Fibroblast of mammary gland (primary cell): ENCODE data around the gene SLF2.

ENCODE experiments used
- DNase-seq: peaks from one replicate; pipeline ENCODE4 v3.0.0-alpha.2; 2010; ENCODE audit warnings: low read depth
- H3K4me3 ChIP-seq: 2 replicates; pipeline ENCODE4 v1.5.1; 2011; ENCODE audit warnings: low read depth, mild to moderate bottlenecking, low read length, moderate library complexity; ENCODE audit not compliant: control insufficient read depth
- CTCF ChIP-seq: conservative IDR thresholded peaks from 2 replicates; pipeline ENCODE4 v1.5.1; 2011; ENCODE audit warnings: low read depth, low read length, inconsistent platforms; ENCODE audit not compliant: control insufficient read depth, insufficient read depth

Gene SLF2

GRCh38 chr10:100967332-100967731, 54.6 kb downstream of the SLF2 start:
- H3K4me3 ChIP-seq, result no peak overlapping the region
- DNase-seq, result no peak
- TF ChIP-seq CTCF, result no peak

- DNase-seq, result no peak
- TF ChIP-seq CTCF, result no peak
- no peak overlapping the region for H3K4me3 ChIP-seq
Observed at GRCh38 chr10:100968062-100968736, 55.4 kb downstream of the SLF2 start.

GRCh38 chr10:100968863-100969186, 56.1 kb downstream of the SLF2 start:
- TF ChIP-seq CTCF, result no peak
- no peak for DNase-seq

GRCh38 chr10:100969187-100970075, 56.7 kb downstream of the SLF2 start, which contains the start of gene SEMA4G:
TSS of gene SEMA4G (plus strand) at chr10:100969504. CDS start at chr10:100972913, 3,409 bp downstream.
- peak; percentile 21 for DNase-seq
- TF ChIP-seq CTCF, result peak; percentile 70
- H3K4me3 ChIP-seq, result peak within 1 kb of the TSS; percentile 52

More at GRCh38 chr10:100968863-100969186, 56.1 kb downstream of the SLF2 start:
- H3K4me3 ChIP-seq, result peak overlapping the region; percentile 52

GRCh38 chr10:100970076-100970913, 57.5 kb downstream of the SLF2 start:
- H3K4me3 ChIP-seq, result peak overlapping the region; percentile 52
- DNase-seq, result no peak
- TF ChIP-seq CTCF, result no peak
